Neural cell (in vitro differentiated cells): ENCODE measurements around the gene CTRL.

Experiments
- CTCF ChIP-seq: fragments of 450-650 bp; IDR thresholded peaks from 2 replicates; pipeline ENCODE4 v1.5.1; 2014; ENCODE audit warnings: antibody characterized with exemption, mild to moderate bottlenecking, moderate library complexity; ENCODE audit not compliant: poor library complexity, severe bottlenecking
- EP300 ChIP-seq: fragments of 450-650 bp; conservative IDR thresholded peaks from 2 replicates; pipeline ENCODE4 v1.6.1; 2014; ENCODE audit warnings: antibody characterized with exemption, mild to moderate bottlenecking, moderate library complexity; ENCODE audit not compliant: poor library complexity, severe bottlenecking
- EZH2 ChIP-seq: fragments of 200-600, 300-800 bp; shearing (Covaris generic), sonication (generic); IDR thresholded peaks from 2 replicates; pipeline ENCODE4 v1.6.1; 2014; ENCODE audit warnings: antibody characterized with exemption, low read length, borderline replicate concordance, mild to moderate bottlenecking; ENCODE audit not compliant: insufficient read depth, poor library complexity, severe bottlenecking
- MXI1 ChIP-seq: fragments of 450-650 bp; conservative IDR thresholded peaks from 2 replicates; pipeline ENCODE4 v1.6.1; 2014; ENCODE audit warnings: antibody characterized with exemption, mild to moderate bottlenecking; ENCODE audit not compliant: poor library complexity, severe bottlenecking
- POLR2AphosphoS5 ChIP-seq: IDR thresholded peaks from 2 replicates; pipeline ENCODE4 v1.6.1; 2012
- SMC3 ChIP-seq: fragments of 450-650 bp; conservative IDR thresholded peaks from 2 replicates; pipeline ENCODE4 v1.6.1; 2014; ENCODE audit warnings: antibody characterized with exemption, mild to moderate bottlenecking, moderate library complexity; ENCODE audit not compliant: poor library complexity
- TAF1 ChIP-seq: IDR thresholded peaks from 2 replicates; pipeline ENCODE4 v1.6.1; 2012; ENCODE audit warnings: low read depth

DNA sequence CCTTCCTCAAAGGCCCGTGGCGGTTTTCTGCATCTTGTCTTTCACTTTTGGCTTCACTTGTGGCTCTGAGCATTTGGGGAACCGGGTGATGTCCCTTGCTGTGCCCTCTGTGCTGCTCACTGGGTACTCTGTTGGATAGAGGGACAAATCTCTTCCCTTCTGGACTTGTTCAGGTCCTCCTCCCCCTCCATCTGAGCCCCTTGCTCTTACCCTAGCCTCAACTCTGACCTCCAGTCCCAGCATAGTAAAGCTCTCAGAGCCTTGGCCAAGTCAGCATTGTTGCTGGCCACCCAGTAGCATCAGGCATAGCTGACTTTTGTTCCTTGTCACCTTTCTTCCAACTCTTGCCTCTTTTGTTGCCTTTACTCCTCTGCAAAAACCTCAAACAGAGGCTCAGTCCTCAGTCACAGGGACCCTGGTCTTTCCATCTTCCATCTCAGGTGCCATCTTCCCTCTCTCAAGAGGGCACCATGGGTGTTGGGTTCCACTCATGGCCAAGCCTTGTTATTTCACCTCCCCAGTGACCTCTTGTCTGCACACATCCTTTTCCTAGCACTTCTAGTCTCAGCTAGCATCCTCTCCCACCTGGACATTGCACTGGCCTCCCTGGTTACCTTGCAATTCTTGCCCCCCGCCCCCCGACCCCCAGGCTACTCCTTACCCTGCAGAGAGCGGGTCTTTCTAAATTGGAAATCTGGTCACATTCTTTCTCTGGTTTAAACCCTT lies 5.4 kb upstream of the CTRL start:
- no peak for TF ChIP-seq CTCF
- no peak for TF ChIP-seq EZH2
- no peak for TF ChIP-seq MXI1
- no peak for TF ChIP-seq POLR2AphosphoS5
- no peak for TF ChIP-seq SMC3
- TF ChIP-seq EP300: no peak
- no peak for TF ChIP-seq TAF1
